ENCODE measurements around the gene RFX3. TPM values are rescaled to one million over a fixed set of nuclear protein-coding genes. Genes with fewer than 3 reads are reported as not detected.

Gene RFX3
- total and polyA plus RNA-seq, 12 donors = 1.4 to 14.2 (median 5.5) TPM

DNA sequence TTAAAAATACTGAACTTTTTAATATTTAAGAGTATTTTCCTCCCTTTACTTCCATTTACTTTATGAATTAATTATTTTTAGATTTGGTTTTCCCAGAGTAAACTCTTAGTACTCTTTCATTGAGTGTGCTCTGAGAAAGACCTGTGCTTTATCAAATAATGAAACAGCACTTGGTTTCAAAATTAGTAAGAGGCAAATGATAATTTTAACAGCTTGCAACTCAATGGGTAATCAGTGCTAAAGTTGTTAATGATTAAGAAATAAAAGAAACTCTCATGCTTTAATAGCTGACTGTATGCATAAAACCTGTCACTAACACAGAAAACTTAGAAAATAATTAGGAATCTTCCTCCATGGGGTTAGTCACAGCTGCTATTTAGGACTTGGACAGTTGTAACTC, 244.4 kb downstream of the RFX3 start:
- H3K27me3 ChIP-seq = no peaks in the 10 kb centered on the region
- intact Hi-C loops (cut with DNase I) = no loop called here
- no peak for TF ChIP-seq POLR2A (IDR thresholded peaks at IDR 0.05)
- TF ChIP-seq, protein P1, sequence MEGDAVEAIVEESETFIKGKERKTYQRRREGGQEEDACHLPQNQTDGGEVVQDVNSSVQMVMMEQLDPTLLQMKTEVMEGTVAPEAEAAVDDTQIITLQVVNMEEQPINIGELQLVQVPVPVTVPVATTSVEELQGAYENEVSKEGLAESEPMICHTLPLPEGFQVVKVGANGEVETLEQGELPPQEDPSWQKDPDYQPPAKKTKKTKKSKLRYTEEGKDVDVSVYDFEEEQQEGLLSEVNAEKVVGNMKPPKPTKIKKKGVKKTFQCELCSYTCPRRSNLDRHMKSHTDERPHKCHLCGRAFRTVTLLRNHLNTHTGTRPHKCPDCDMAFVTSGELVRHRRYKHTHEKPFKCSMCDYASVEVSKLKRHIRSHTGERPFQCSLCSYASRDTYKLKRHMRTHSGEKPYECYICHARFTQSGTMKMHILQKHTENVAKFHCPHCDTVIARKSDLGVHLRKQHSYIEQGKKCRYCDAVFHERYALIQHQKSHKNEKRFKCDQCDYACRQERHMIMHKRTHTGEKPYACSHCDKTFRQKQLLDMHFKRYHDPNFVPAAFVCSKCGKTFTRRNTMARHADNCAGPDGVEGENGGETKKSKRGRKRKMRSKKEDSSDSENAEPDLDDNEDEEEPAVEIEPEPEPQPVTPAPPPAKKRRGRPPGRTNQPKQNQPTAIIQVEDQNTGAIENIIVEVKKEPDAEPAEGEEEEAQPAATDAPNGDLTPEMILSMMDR (IDR thresholded peaks at IDR 0.05) = no peak
- no peaks in the 10 kb centered on the region for H3K9me3 ChIP-seq (replicated peaks in 1 of 3)
- no peak for DNase-seq
- H3K4me1 ChIP-seq (replicated peaks in 1 of 2) = no peaks in the 10 kb centered on the region
- H3K27ac ChIP-seq = no peak overlapping the region
- no peak overlapping the region for H3K4me3 ChIP-seq
- no peaks in the 10 kb centered on the region for H3K36me3 ChIP-seq (replicated peaks in 1 of 2)

DNA sequence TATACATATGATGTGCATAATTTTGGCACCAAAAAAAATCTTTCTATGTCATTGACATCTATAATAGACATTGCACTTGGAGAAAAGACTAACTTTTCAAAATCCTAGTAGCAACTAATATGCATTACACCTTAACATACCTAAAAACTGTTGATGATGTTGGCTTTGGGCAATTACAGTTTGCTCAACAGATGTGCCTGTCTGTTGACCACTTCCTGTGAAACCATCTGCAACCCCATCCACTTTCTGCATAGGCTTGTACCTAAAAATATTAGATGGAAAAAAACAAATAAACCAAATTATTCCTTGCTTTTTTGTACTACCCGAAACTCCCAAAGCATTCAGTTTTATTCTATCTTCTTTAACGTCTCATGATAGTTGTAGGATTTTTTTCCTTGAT, 248.6 kb downstream of the RFX3 start:
- DNase-seq = no peak
- Histone ChIP-seq H3K4me3 (no peak overlapping the region), H3K27me3 (no peaks in the 10 kb centered on the region), H3K27ac (no peak overlapping the region), H3K36me3 (replicated peaks in 1 of 2) (no peaks in the 10 kb centered on the region), H3K9me3 (replicated peaks in 1 of 3) (no peaks in the 10 kb centered on the region), H3K4me1 (replicated peaks in 1 of 2) (no peaks in the 10 kb centered on the region)
- TF ChIP-seq, protein P1 (IDR thresholded peaks at IDR 0.05) = no peak
- TF ChIP-seq POLR2A (IDR thresholded peaks at IDR 0.05) = no peak
- WGBS, 4 donors = 91 to 98% (median 93%) methylated on average over 2 of the region's 2 CpGs
- intact Hi-C loops (cut with DNase I) = no loop called here

DNA sequence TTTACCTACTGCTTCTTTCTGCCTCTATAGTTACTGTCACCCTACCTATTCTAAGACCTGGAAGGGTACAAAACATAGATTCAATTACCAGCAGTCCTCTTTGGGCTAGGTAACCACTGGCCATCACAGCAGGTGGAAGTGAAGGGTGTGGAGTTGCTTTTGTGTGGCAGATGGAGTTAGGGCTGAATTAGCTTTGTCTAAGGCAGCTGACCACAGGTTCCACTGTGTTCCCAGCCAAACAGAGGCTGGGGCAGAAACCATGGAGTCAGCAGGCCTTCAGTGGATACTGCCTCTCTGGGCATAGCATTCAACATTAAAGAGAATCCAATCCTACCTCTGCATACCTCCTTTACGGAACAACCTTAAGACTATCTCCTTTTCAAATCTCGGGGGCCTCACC, 254.2 kb downstream of the RFX3 start:
- intact Hi-C loops (cut with DNase I) = no loop called here
- Histone ChIP-seq H3K27ac (no peak overlapping the region), H3K27me3 (no peaks in the 10 kb centered on the region), H3K36me3 (replicated peaks in 1 of 2) (no peaks in the 10 kb centered on the region), H3K4me3 (no peak overlapping the region), H3K9me3 (replicated peaks in 1 of 3) (no peaks in the 10 kb centered on the region), H3K4me1 (replicated peaks in 1 of 2) (no peaks in the 10 kb centered on the region)
- no peak for TF ChIP-seq POLR2A (IDR thresholded peaks at IDR 0.05)
- TF ChIP-seq, protein P1 (IDR thresholded peaks at IDR 0.05) = no peak
- 92 to 98% (median 94%) methylated on average over 2 of the region's 2 CpGs for WGBS, 4 donors
- no peak for DNase-seq

- Histone ChIP-seq H3K4me1 (replicated peaks in 1 of 2) (no peaks in the 10 kb centered on the region), H3K9me3 (replicated peaks in 1 of 3) (no peaks in the 10 kb centered on the region), H3K36me3 (replicated peaks in 1 of 2) (no peaks in the 10 kb centered on the region), H3K27me3 (no peaks in the 10 kb centered on the region), H3K27ac (no peak overlapping the region), H3K4me3 (no peak overlapping the region)
- intact Hi-C loops (cut with DNase I) = no loop called here
- no peak for TF ChIP-seq POLR2A (IDR thresholded peaks at IDR 0.05)
- TF ChIP-seq, protein P1 (IDR thresholded peaks at IDR 0.05) = no peak
- WGBS, 4 donors = 97 to 100% (median 98%) methylated on average over 1 of the region's 1 CpG
- no peak for DNase-seq
Measured at GRCh38 chr9:3271157-3271556, 254.6 kb downstream of the RFX3 start.

Data from adrenal gland (tissue), 12 donors.